BLaER1 (cell line): ENCODE measurements around the gene PDHB.
A peak's percentile ranks its signal among the peaks of the same experiment; 100 is the strongest.
"Not testable (repeated sequence)": the region's sequence is repeated elsewhere in the genome, so short reads cannot be mapped to it uniquely, and the experiment has no call there.

Source experiments
- H3K27ac ChIP-seq: shearing (Covaris generic); formaldehyde crosslinking; 2 replicates; pipeline ENCODE4 v1.8.1; 2022
- H3K27me3 ChIP-seq: shearing (Covaris generic); formaldehyde crosslinking; 2 replicates; pipeline ENCODE4 v1.8.1; 2022
- H3K36me3 ChIP-seq: shearing (Covaris generic); formaldehyde crosslinking; 2 replicates; pipeline ENCODE4 v1.8.1; 2022
- H3K4me1 ChIP-seq: shearing (Covaris generic); formaldehyde crosslinking; 2 replicates; pipeline ENCODE4 v1.8.1; 2022
- H3K4me2 ChIP-seq: shearing (Covaris generic); formaldehyde crosslinking; 2 replicates; pipeline ENCODE4 v1.8.1; 2022
- H3K4me3 ChIP-seq: shearing (Covaris generic); formaldehyde crosslinking; 2 replicates; pipeline ENCODE4 v1.8.1; 2022
- H3K9ac ChIP-seq: shearing (Covaris generic); formaldehyde crosslinking; 2 replicates; pipeline ENCODE4 v1.8.1; 2022
- H3K9me3 ChIP-seq: shearing (Covaris generic); formaldehyde crosslinking; 2 replicates; pipeline ENCODE4 v1.8.1; 2022
- H4K20me1 ChIP-seq: shearing (Covaris generic); formaldehyde crosslinking; 2 replicates; pipeline ENCODE4 v1.8.1; 2022
- Cebpa-rat ChIP-seq: shearing (Covaris generic); IDR thresholded peaks from 2 replicates; pipeline ENCODE4 v1.8.1; 2022

Gene PDHB

DNA sequence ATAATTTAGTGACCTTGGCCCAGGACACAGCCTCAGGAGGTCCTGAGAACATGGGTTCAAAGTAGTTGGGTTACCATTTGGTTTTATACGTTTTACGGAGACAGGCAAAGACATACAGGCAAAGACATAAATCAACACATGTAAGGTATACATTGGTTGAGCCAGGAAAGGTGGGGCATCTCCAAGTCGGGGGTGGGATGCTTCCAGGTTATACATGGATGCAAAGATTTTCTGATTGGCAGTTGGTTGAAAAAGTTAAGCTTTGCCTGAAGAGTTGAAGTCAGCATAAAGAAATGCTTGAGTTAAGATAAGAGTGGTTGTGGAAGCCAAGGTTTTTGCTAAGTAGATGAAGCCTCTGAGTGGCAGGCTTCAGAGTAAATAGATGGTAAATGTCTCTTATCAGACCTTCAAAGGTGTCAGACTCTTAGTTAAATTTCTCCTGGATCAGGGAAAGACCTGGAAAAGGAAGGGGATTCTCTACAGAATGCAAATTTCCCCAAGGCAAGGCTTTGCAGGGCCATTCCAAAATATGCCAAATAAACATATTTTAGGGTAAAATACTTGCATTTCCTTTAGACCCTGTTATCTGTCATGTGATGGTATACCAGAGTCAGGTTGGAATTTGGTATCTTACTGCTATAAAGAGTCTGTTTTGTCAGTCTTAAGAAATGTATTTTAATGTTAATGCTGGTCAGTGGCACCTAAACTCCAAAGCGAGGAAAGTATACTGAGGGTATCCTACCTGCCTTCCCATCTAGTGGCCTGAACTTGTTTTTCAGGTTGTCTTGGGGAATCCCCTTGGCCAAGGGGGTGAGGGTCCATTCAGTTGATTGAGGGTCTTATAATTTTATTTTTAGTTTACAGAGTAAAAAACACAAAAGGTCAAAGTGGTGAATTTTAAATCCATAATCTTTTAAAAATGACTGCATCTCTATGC lies 8.2 kb upstream of the PDHB start:
- no peak overlapping the region for H3K4me3 ChIP-seq
- no peaks in the 10 kb centered on the region for H3K9me3 ChIP-seq
- H3K4me2 ChIP-seq: no peak overlapping the region
- H3K36me3 ChIP-seq: no peaks in the 10 kb centered on the region
- no peaks in the 10 kb centered on the region for H4K20me1 ChIP-seq
- H3K9ac ChIP-seq: no peak overlapping the region
- no peaks in the 10 kb centered on the region for H3K27me3 ChIP-seq
- no peak for TF ChIP-seq Cebpa-rat
- H3K4me1 ChIP-seq: no peaks in the 10 kb centered on the region
- H3K27ac ChIP-seq: no peak overlapping the region

DNA sequence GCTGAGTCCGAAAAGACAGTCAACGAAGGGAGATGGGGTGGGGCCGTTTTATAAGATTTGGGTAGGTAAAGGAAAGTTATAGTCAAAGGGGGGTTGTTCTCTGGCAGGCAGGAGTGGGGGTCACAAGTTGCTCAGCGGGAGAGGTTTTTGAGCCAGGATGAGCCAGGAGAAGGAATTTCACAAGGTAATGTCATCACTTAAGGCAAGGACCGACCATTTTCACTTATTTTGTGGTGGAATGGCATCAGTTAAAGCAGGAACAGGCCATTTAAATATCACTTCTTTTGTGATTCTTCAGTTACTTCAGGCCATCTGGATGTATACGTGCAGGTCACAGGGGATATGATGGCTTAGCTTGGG lies 7.3 kb upstream of the PDHB start:
- not testable (repeated sequence) for H3K4me2 ChIP-seq, H4K20me1 ChIP-seq, H3K36me3 ChIP-seq, H3K9me3 ChIP-seq, H3K27me3 ChIP-seq, H3K27ac ChIP-seq, H3K4me3 ChIP-seq, H3K9ac ChIP-seq, H3K4me1 ChIP-seq

GRCh38 chr3:58437276-58437675 lies 3.6 kb upstream of the PDHB start:
- H3K9me3 ChIP-seq, H3K4me3 ChIP-seq, H3K36me3 ChIP-seq, H3K27me3 ChIP-seq, H3K27ac ChIP-seq, H3K9ac ChIP-seq, H3K4me2 ChIP-seq: not testable (repeated sequence)
- H3K4me1 ChIP-seq: peaks cover 16% of the 10 kb centered on the region
- H4K20me1 ChIP-seq: peaks cover 11% of the 10 kb centered on the region

GRCh38 chr3:58434990-58435389 lies 1.4 kb upstream of the PDHB start:
- H3K36me3 ChIP-seq: peaks cover 21% of the 10 kb centered on the region
- no peak for TF ChIP-seq Cebpa-rat

DNA sequence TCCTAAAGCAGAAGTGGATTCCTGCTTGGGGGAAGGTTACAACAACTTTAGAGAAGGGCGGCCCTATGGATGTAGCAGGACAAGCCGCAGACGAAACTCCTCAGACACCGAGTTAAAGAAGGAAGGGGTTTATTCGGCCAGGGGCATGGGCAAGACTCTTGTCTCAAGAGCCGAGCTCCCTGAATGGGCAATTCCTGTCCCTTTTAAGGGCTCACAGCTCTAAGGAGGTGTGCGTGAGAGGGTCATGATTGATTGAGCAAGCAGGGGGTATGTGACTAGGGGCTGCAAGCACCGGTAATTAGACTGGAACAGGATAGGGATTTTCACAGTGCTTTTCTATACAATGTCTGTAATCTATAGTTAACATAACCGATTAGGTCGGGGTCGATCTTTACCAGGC lies 879 bp upstream of the PDHB start:
- Histone ChIP-seq H4K20me1 (peaks cover 14% of the 10 kb centered on the region), H3K36me3 (peaks cover 26% of the 10 kb centered on the region), H3K27ac (no peak overlapping the region), H3K27me3 (no peaks in the 10 kb centered on the region), H3K4me1 (peaks cover 29% of the 10 kb centered on the region), H3K4me2 (peak overlapping the region; percentile 82), H3K9me3 (no peaks in the 10 kb centered on the region), H3K9ac (peak overlapping the region; percentile 43; the same call in 1 of the 2 replicates), H3K4me3 (peak overlapping the region; percentile 89; the same call in 1 of the 2 replicates)
- no peak for TF ChIP-seq Cebpa-rat

More at GRCh38 chr3:58434990-58435389, 1.4 kb upstream of the PDHB start:
- no peak overlapping the region for H3K4me2 ChIP-seq
- H3K27me3 ChIP-seq: no peaks in the 10 kb centered on the region
- H3K4me3 ChIP-seq: no peak overlapping the region
- H4K20me1 ChIP-seq: peaks cover 14% of the 10 kb centered on the region
- H3K4me1 ChIP-seq: peaks cover 25% of the 10 kb centered on the region
- no peaks in the 10 kb centered on the region for H3K9me3 ChIP-seq
- H3K27ac ChIP-seq: no peak overlapping the region
- no peak overlapping the region for H3K9ac ChIP-seq

- Histone ChIP-seq H3K4me1 (peaks cover 33% of the 10 kb centered on the region), H3K27ac (peak overlapping the region; percentile 40; the same call in 1 of the 2 replicates), H3K4me3 (peak overlapping the region; percentile 89), H3K27me3 (no peaks in the 10 kb centered on the region), H3K4me2 (peak overlapping the region; percentile 82), H4K20me1 (peaks cover 14% of the 10 kb centered on the region), H3K9ac (peak overlapping the region; percentile 43; the same call in 1 of the 2 replicates), H3K36me3 (peaks cover 30% of the 10 kb centered on the region), H3K9me3 (no peaks in the 10 kb centered on the region)
- no peak for TF ChIP-seq Cebpa-rat
These were observed 504 bp upstream of the PDHB start for GRCh38 chr3:58434168-58434504.

- Histone ChIP-seq H3K4me1 (peaks cover 34% of the 10 kb centered on the region), H4K20me1 (peaks cover 19% of the 10 kb centered on the region), H3K9ac (peak overlapping the region; percentile 95), H3K4me2 (peak overlapping the region; percentile 85), H3K27ac (peak overlapping the region; percentile 92), H3K9me3 (no peaks in the 10 kb centered on the region), H3K36me3 (peaks cover 42% of the 10 kb centered on the region), H3K27me3 (no peaks in the 10 kb centered on the region), H3K4me3 (peak overlapping the region; percentile 89)
- no peak for TF ChIP-seq Cebpa-rat
These were observed 727 bp downstream of the PDHB start for GRCh38 chr3:58432905-58433304.

GRCh38 chr3:58429657-58430056 lies 4.0 kb downstream of the PDHB start:
- Histone ChIP-seq H4K20me1 (peaks cover 19% of the 10 kb centered on the region), H3K27ac (no peak overlapping the region), H3K36me3 (peaks cover 75% of the 10 kb centered on the region), H3K4me2 (peak overlapping the region; percentile 16; the same call in 1 of the 2 replicates), H3K4me3 (no peak overlapping the region), H3K9ac (peak overlapping the region; percentile 17; the same call in 1 of the 2 replicates), H3K27me3 (no peaks in the 10 kb centered on the region), H3K9me3 (no peaks in the 10 kb centered on the region), H3K4me1 (peaks cover 34% of the 10 kb centered on the region)
- no peak for TF ChIP-seq Cebpa-rat

DNA sequence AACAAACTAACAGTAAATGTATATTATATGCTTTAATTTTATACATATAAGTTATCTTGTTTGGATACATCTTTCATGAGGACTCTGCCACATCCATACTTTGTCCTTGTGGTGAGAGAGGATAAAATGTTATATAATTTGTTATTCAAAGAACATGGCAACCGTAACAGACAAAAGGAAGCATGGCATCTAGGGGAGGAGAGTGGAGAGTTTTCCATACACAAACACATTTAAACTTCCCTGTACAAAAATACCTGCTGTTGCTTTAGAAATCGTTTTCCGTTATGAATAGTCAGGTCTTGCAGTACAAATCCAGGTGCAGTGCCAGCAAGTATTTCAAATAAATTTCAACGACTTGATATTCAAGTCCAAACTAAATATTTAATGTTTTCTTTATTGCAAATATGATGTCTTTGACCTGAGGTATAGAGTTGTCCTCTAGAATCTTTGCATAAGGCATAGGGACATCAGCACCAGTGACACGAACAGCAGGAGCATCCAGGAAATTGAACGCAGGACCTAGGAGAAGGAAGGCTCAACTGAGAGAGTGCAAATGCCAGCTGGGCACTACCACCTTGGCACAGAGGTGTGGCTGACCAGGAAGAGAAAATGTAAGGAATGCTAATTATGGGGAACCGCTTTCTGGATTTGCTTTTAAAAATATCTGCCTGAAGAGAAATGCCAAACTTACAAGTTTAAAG lies 5.8 kb downstream of the PDHB start:
- no peak overlapping the region for H3K4me2 ChIP-seq
- TF ChIP-seq Cebpa-rat: no peak
- H3K9ac ChIP-seq: no peak overlapping the region
- no peak overlapping the region for H3K4me3 ChIP-seq
- peaks cover 21% of the 10 kb centered on the region for H4K20me1 ChIP-seq
- peaks cover 23% of the 10 kb centered on the region for H3K4me1 ChIP-seq
- no peaks in the 10 kb centered on the region for H3K27me3 ChIP-seq
- peaks cover 93% of the 10 kb centered on the region for H3K36me3 ChIP-seq
- H3K27ac ChIP-seq: no peak overlapping the region
- H3K9me3 ChIP-seq: no peaks in the 10 kb centered on the region

DNA sequence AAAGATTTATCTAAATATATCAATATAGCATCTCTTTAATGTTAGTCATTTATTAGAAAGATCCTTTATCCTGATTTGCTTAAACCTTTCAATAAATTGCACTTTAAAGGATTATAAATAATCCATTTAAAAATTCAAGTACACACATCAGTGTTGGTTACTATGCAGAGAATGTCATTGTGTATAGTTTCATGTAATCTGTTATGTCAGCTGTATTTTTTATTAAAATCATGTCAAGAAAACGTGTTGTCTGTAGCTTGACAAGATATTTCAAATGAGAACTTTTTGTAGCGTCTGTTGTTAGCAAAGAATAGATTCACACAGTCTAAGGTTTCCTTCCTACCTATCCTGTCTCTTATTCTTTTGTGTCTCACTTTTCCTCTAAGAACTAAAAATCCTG lies 7.8 kb downstream of the PDHB start:
- peaks cover 13% of the 10 kb centered on the region for H3K4me1 ChIP-seq
- H3K9me3 ChIP-seq: no peaks in the 10 kb centered on the region
- H3K27me3 ChIP-seq: no peaks in the 10 kb centered on the region
- H4K20me1 ChIP-seq: peaks cover 13% of the 10 kb centered on the region; the same call in 1 of the 2 replicates
- no peak overlapping the region for H3K9ac ChIP-seq
- no peak overlapping the region for H3K27ac ChIP-seq
- peaks cover 100% of the 10 kb centered on the region for H3K36me3 ChIP-seq
- TF ChIP-seq Cebpa-rat: no peak
- H3K4me2 ChIP-seq: no peak overlapping the region
- no peak overlapping the region for H3K4me3 ChIP-seq
